ENCODE measurements around the gene SSTR5.

The SSTR5 gene

DNA sequence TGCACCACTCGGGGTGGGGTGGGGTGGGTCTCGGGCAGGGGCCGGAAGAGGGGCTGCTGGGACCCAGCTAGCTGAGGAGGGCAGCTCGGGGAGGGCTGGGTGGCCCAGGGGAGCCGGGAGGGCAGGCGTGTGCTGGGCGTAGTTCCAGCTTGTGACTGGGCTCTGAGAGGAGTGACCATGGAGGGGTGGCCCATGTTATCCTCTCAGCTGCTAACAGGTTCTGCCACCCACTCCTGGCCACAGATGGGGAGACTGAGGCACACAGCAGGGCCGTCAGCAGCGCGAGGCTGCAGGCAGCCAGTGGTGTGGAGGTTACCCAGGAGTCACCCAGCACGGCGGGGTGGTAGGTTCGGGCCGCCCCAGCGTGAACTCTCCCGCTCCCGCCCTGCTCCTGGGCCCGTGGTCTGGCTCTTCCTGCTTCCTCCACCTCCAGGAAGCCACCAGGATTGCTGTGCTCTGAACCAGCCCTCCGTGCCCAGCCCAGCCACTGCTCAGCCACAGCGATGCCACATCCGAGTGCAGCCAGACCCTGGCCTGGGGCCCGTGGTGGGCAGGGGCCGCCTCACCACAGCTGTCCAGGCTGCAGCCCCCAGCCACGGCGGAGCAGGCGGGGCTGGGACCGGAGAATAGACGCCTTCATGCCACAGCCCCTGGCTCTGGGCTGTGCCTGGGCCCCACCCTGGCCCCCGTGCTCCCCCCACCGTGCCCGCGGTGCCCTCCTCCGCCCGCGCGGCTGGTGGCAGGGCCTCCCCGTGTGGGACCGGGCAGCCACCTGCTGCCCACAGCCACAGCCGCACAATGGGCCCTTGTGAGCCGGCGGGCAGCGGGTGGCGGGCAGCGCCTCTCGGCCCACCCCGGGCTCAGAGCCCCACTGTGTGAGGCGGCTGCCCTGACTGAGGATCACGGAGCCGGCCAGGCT is 26.3 kb upstream of the SSTR5 start:
- Histone ChIP-seq H3K4me1 (ENCODE audit: control insufficient read depth in 1 of 2, insufficient read depth in 1 of 2, low read depth in 1 of 2, low read length in 1 of 2) (no peaks in the 10 kb centered on the region), H3K4me3 (ENCODE audit: low read depth in 1 of 2, low read length in 1 of 2) (no peak overlapping the region), H3K9me3 (no peaks in the 10 kb centered on the region), H3K27me3 (peaks cover 40% of the 10 kb centered on the region), H3K27ac (no peak overlapping the region), H3K36me3 (no peaks in the 10 kb centered on the region)
- TF ChIP-seq, protein P1, sequence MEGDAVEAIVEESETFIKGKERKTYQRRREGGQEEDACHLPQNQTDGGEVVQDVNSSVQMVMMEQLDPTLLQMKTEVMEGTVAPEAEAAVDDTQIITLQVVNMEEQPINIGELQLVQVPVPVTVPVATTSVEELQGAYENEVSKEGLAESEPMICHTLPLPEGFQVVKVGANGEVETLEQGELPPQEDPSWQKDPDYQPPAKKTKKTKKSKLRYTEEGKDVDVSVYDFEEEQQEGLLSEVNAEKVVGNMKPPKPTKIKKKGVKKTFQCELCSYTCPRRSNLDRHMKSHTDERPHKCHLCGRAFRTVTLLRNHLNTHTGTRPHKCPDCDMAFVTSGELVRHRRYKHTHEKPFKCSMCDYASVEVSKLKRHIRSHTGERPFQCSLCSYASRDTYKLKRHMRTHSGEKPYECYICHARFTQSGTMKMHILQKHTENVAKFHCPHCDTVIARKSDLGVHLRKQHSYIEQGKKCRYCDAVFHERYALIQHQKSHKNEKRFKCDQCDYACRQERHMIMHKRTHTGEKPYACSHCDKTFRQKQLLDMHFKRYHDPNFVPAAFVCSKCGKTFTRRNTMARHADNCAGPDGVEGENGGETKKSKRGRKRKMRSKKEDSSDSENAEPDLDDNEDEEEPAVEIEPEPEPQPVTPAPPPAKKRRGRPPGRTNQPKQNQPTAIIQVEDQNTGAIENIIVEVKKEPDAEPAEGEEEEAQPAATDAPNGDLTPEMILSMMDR (IDR thresholded peaks at IDR 0.05) = no peak

DNA sequence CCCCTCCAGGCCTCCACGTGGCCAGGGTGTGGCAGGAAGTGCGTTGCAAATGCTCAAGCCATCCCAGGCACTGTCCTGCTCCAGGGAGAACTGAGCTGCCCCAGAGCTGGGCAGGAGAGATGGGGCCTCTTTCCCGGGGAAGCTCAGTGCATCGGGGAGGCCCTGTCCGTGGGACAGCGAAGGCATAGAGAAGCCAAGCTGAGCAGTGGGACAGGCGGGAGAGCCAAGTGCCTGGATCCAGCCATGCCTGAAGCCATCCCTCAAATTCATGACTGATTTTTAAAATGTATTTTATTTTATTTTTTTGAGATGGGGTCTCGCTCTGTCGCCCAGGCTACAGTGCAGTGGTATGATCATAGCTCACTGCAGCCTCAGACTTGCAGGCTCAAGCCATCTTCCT is 25.4 kb upstream of the SSTR5 start:
- TF ChIP-seq, protein P1 (IDR thresholded peaks at IDR 0.05) = no peak
- Histone ChIP-seq H3K9me3 (no peaks in the 10 kb centered on the region), H3K27me3 (peaks cover 40% of the 10 kb centered on the region), H3K27ac (no peak overlapping the region), H3K4me3 (ENCODE audit: low read depth in 1 of 2, low read length in 1 of 2) (no peak overlapping the region), H3K4me1 (ENCODE audit: control insufficient read depth in 1 of 2, insufficient read depth in 1 of 2, low read depth in 1 of 2, low read length in 1 of 2) (no peaks in the 10 kb centered on the region), H3K36me3 (no peaks in the 10 kb centered on the region)

DNA sequence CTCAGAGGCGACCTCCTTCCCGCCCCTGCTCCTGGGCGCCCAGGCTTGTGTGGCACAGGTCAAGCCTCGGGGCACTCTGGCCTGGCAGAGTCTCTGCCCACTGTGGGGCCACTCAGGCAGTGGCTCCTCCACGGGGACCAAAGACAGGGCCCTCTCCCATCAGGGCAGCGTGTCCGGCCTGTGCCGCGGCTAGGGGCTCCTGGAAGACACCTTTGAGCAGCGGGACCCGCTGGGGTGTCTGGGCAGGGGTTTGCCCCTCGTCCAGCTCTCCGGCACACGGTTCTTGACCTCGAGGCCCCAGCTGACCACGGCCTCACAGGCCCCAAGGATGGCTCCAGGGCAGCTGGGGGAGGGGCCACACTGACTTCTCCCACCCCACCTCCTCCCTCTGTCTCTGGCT is 24.7 kb upstream of the SSTR5 start:
- TF ChIP-seq, protein P1 (IDR thresholded peaks at IDR 0.05) = no peak
- H3K27me3 ChIP-seq = peaks cover 40% of the 10 kb centered on the region

DNA sequence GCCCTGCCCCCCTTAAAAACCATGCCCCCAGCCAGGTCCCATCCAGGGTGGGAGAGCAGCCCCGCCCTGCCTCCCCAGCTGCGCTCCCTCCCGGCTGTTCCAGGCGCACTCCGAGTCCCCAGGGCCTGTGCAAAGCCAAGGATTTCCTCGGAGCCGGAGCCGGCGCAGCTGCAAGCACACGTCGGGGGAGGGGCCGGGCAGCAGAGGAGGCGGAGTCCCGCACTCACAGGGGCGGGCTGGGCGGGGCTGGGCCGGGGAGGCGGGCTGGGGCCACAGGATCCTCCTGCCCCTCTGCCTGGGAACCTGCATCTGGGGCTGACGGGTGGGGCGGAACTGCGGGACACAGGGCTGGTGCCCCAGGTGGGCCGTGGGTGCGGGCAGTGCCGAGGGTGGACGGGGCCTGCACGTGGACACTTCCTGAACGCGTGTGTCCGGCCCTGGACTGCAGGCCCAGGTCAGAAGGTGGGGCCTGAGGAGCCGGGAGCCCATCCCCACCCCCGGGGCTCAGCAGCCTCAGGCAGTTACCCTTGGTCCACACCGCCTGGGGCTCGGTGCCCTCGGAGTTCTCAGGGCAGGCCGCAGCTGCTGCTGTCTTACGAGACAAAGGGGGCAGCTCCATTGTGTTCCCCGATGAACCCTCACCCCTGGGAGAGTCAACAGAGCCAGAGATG is 24.0 kb upstream of the SSTR5 start:
- Histone ChIP-seq H3K4me3 (ENCODE audit: low read depth in 1 of 2, low read length in 1 of 2) (no peak overlapping the region), H3K9me3 (no peaks in the 10 kb centered on the region), H3K4me1 (ENCODE audit: control insufficient read depth in 1 of 2, insufficient read depth in 1 of 2, low read depth in 1 of 2, low read length in 1 of 2) (no peaks in the 10 kb centered on the region), H3K36me3 (no peaks in the 10 kb centered on the region), H3K27ac (no peak overlapping the region), H3K27me3 (peaks cover 40% of the 10 kb centered on the region)
- TF ChIP-seq, protein P1 (IDR thresholded peaks at IDR 0.05) = no peak

More for the DNA sequence above, 24.7 kb upstream of the SSTR5 start:
- H3K36me3 ChIP-seq = no peaks in the 10 kb centered on the region
- no peaks in the 10 kb centered on the region for H3K9me3 ChIP-seq
- H3K27ac ChIP-seq = no peak overlapping the region
- H3K4me1 ChIP-seq (ENCODE audit: control insufficient read depth in 1 of 2, insufficient read depth in 1 of 2, low read depth in 1 of 2, low read length in 1 of 2) = no peaks in the 10 kb centered on the region
- H3K4me3 ChIP-seq (ENCODE audit: low read depth in 1 of 2, low read length in 1 of 2) = no peak overlapping the region

DNA sequence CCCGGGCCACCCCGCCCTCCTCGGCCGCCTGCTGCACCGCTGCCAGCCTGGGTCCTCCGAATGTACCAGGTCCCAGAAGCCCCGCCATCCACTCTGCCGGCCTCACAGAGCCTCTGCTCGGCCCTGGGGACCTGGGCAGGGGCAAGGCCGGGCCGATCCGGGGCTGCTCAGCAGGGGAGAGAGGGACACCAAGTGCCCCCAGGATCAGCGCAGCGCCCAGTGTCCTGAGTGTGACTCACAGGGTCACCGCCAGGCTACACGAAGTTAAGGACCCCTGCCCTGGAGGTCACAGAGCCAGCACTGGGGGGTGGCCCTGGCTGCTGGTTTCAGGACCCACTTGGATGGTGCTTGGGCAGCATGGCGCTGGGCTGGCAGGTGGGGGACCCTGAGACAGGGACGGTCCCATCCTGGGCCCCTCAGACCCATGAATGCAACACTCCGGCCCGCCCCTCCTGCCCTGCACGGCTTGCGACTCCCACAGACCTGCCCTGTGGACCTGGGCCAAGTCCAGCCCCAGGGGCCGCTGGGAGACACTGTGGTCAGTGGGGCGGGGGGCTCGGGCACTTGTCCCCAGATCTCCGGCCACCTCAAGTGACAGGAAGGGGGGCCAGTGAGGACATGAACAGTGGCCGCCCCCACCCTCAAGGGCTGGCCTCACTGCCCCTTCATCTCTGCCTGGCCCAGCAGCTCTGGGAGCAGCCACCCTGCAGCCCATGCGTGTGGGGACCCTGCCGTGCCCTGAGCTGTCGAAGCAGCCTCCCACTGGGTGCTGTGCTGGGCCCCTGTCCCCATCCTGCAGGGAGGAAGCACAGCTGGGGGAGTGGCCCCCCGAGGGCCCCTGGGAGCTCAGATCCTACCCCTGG is 23.2 kb upstream of the SSTR5 start:
- no peak overlapping the region for H3K4me3 ChIP-seq (ENCODE audit: low read depth in 1 of 2, low read length in 1 of 2)
- no peaks in the 10 kb centered on the region for H3K36me3 ChIP-seq
- H3K9me3 ChIP-seq = no peaks in the 10 kb centered on the region
- H3K4me1 ChIP-seq (ENCODE audit: control insufficient read depth in 1 of 2, insufficient read depth in 1 of 2, low read depth in 1 of 2, low read length in 1 of 2) = no peaks in the 10 kb centered on the region
- H3K27me3 ChIP-seq = peaks cover 33% of the 10 kb centered on the region
- TF ChIP-seq, protein P1 (IDR thresholded peaks at IDR 0.05) = no peak
- no peak overlapping the region for H3K27ac ChIP-seq
